Activated B cell treated with CpG ODN at 0.5 μM for 24 hours (primary cell): ENCODE results near the gene ZFP69B. TPM values are rescaled to one million over a fixed set of nuclear protein-coding genes. Genes with fewer than 3 reads are reported as not detected.
A peak's percentile ranks its signal among the peaks of the same experiment; 100 is the strongest.

Experiments
- ATAC-seq: fragments of 200-7000 bp; cut with Tn5 transposase; one replicate; pipeline ENCODE4 v1.10.0; 2021; ENCODE audit warnings: low read depth, mild to moderate bottlenecking, moderate library complexity
- CTCF ChIA-PET: fragments of 350-600 bp; sonication (Branson Sonifier 250); formaldehyde crosslinking; loops from one replicate; lab custom pipeline; 2021; ENCODE audit warnings: antibody characterized with exemption; lab: Charles Lee
- POLR2A ChIA-PET: fragments of 350-600 bp; sonication (Branson Sonifier 250); formaldehyde crosslinking; loops from one replicate; lab custom pipeline; 2021; ENCODE audit warnings: antibody characterized with exemption; lab: Charles Lee
- DNase-seq: peaks from one replicate; pipeline ENCODE4 v3.0.0; 2022
- H3K27ac Mint-ChIP-seq: one replicate; pipeline ENCODE4 v1.8.0; 2020; ENCODE audit warnings: mixed read lengths
- H3K27me3 Mint-ChIP-seq: one replicate; pipeline ENCODE4 v1.8.0; 2021; ENCODE audit warnings: mixed read lengths
- H3K36me3 Mint-ChIP-seq: one replicate; pipeline ENCODE4 v1.8.0; 2021; ENCODE audit warnings: low read depth, mixed read lengths
- H3K4me1 Mint-ChIP-seq: one replicate; pipeline ENCODE4 v1.8.0; 2021; ENCODE audit warnings: mixed read lengths
- H3K4me3 Mint-ChIP-seq: one replicate; pipeline ENCODE4 v1.8.0; 2020; ENCODE audit warnings: mild to moderate bottlenecking, mixed read lengths
- H3K9me3 Mint-ChIP-seq: one replicate; pipeline ENCODE4 v1.8.0; 2020; ENCODE audit warnings: mixed read lengths
- CTCF ChIP-seq: fragments of 200-600 bp; IDR thresholded peaks from one replicate; pipeline ENCODE4 v1.8.0; 2022; ENCODE audit warnings: antibody characterized with exemption, mild to moderate bottlenecking
- intact Hi-C: fragments of 100-400 bp; cut with micrococcal nuclease; formaldehyde crosslinking; loops from one replicate; pipeline ENCODE4 v1.15.1; 2024
- total RNA-seq: library from RNA; stranded (reverse); gene quantifications from 2 replicates; pipeline ENCODE4 v1.2.3, GENCODE V29; 2022

Gene ZFP69B
- total RNA-seq, 1 donor from 2014 or later: 10.4 TPM

GRCh38 chr1:40407453-40407852, 42.8 kb upstream of the ZFP69B start:
- POLR2A ChIA-PET: interaction anchor here (0.7 to 1.6 kb wide), 4 partner anchors 17 to 220 kb away, joined by 3 to 4 read pairs (median 3); partner anchors contain the start of gene SMAP2
- intact Hi-C loops: loop anchor here (5.0 kb wide), 1 partner anchor 35 kb away; the partner anchor contains the start of gene SMAP2

GRCh38 chr1:40409467-40409866, 40.8 kb upstream of the ZFP69B start:
- POLR2A ChIA-PET: no interaction called here
- H3K27me3 Mint-ChIP-seq: no peaks in the 10 kb centered on the region
- no peak overlapping the region for H3K27ac Mint-ChIP-seq
- CTCF ChIA-PET: interaction anchor here (1.0 kb wide), 1 partner anchor 265 kb away, joined by 3 read pairs; no protein-coding TSS in a partner anchor
- H3K4me1 Mint-ChIP-seq: peaks cover 16% of the 10 kb centered on the region
- H3K9me3 Mint-ChIP-seq: no peaks in the 10 kb centered on the region
- intact Hi-C loops: loop anchor here (5.0 kb wide), 1 partner anchor 37 kb away; the partner anchor contains the start of gene SMAP2
- no peak for ATAC-seq
- no peak overlapping the region for H3K4me3 Mint-ChIP-seq
- H3K36me3 Mint-ChIP-seq: peaks cover 76% of the 10 kb centered on the region
- no peak for DNase-seq
- TF ChIP-seq CTCF: no peak

More at GRCh38 chr1:40407453-40407852, 42.8 kb upstream of the ZFP69B start:
- Mint-ChIP-seq H3K27ac (no peak overlapping the region), H3K4me3 (no peak overlapping the region), H3K4me1 (peaks cover 36% of the 10 kb centered on the region), H3K36me3 (peaks cover 66% of the 10 kb centered on the region), H3K9me3 (no peaks in the 10 kb centered on the region), H3K27me3 (no peaks in the 10 kb centered on the region)
- no peak for TF ChIP-seq CTCF
- CTCF ChIA-PET: interaction anchor here (1.1 to 6.4 kb wide), 7 partner anchors 19 to 324 kb away, joined by 3 to 184 read pairs (median 8); no protein-coding TSS in a partner anchor
- ATAC-seq (no peak), DNase-seq (no peak)

- intact Hi-C loops: no loop called here
- H3K9me3 Mint-ChIP-seq: no peaks in the 10 kb centered on the region
- no peak for TF ChIP-seq CTCF
- ATAC-seq (no peak), DNase-seq (no peak)
- H3K4me3 Mint-ChIP-seq: no peak overlapping the region
- H3K4me1 Mint-ChIP-seq: peaks cover 3% of the 10 kb centered on the region
- H3K27ac Mint-ChIP-seq: no peak overlapping the region
- H3K27me3 Mint-ChIP-seq: no peaks in the 10 kb centered on the region
- peaks cover 89% of the 10 kb centered on the region for H3K36me3 Mint-ChIP-seq
- POLR2A ChIA-PET: interaction anchor here (0.9 to 1.1 kb wide), 3 partner anchors 25 to 73 kb away, joined by 3 to 5 read pairs (median 4); partner anchors contain the start of gene ZFP69B
- CTCF ChIA-PET: interaction anchor here (1.3 to 2.1 kb wide), 3 partner anchors 27 to 267 kb away, joined by 3 to 11 read pairs (median 5); no protein-coding TSS in a partner anchor
Observed at GRCh38 chr1:40411294-40411693, 39.0 kb upstream of the ZFP69B start.

- H3K4me3 Mint-ChIP-seq: no peak overlapping the region
- no peaks in the 10 kb centered on the region for H3K4me1 Mint-ChIP-seq
- no peak overlapping the region for H3K27ac Mint-ChIP-seq
- intact Hi-C loops: no loop called here
- DNase-seq (no peak), ATAC-seq (no peak)
- H3K27me3 Mint-ChIP-seq: no peaks in the 10 kb centered on the region
- H3K36me3 Mint-ChIP-seq: peaks cover 89% of the 10 kb centered on the region
- CTCF ChIA-PET: interaction anchor here (1.3 to 2.1 kb wide), 3 partner anchors 26 to 268 kb away, joined by 3 to 11 read pairs (median 5); no protein-coding TSS in a partner anchor
- H3K9me3 Mint-ChIP-seq: no peaks in the 10 kb centered on the region
- TF ChIP-seq CTCF: no peak
- POLR2A ChIA-PET: interaction anchor here (0.9 to 1.0 kb wide), 2 partner anchors 25 to 73 kb away, joined by 3 to 4 read pairs; no protein-coding TSS in a partner anchor
Observed at GRCh38 chr1:40411843-40412242, 38.4 kb upstream of the ZFP69B start.

- ChIA-PET POLR2A (no interaction called here), CTCF (no interaction called here)
- Mint-ChIP-seq H3K27me3 (no peaks in the 10 kb centered on the region), H3K36me3 (peaks cover 96% of the 10 kb centered on the region), H3K27ac (peak overlapping the region; percentile 24), H3K4me1 (no peaks in the 10 kb centered on the region), H3K9me3 (no peaks in the 10 kb centered on the region), H3K4me3 (no peak overlapping the region)
- no peak for ATAC-seq
- no peak for DNase-seq
- intact Hi-C loops: no loop called here
- TF ChIP-seq CTCF: no peak
Observed at GRCh38 chr1:40413527-40414252, 36.6 kb upstream of the ZFP69B start.
